Measurements from ENCODE around the gene SMCO2. TPM values are rescaled to one million over a fixed set of nuclear protein-coding genes. Genes with fewer than 3 reads are reported as not detected.

SMCO2 gene
- total and polyA plus RNA-seq, 2 of the 8 experiments (the other 6 are each of a cell fraction or from before 2014, with no cell fraction given), result 0.24 to 0.80 TPM

DNA sequence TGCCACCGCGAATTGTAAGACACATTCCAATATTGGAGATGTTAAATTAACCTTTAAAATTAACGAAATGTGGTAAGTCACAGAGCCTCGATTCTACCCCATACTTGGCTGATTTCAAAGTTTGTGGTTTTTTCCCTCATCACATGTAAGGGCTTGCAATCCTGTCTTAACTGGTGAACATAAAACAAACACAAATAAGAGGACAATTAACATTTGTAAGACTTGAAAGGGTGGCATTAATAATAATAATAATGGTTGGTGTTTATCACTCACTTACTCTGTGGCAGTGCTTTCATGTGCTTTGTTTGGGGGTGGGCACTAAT, 104.1 kb downstream of the SMCO2 start (continued):
- TF ChIP-seq, protein P1, sequence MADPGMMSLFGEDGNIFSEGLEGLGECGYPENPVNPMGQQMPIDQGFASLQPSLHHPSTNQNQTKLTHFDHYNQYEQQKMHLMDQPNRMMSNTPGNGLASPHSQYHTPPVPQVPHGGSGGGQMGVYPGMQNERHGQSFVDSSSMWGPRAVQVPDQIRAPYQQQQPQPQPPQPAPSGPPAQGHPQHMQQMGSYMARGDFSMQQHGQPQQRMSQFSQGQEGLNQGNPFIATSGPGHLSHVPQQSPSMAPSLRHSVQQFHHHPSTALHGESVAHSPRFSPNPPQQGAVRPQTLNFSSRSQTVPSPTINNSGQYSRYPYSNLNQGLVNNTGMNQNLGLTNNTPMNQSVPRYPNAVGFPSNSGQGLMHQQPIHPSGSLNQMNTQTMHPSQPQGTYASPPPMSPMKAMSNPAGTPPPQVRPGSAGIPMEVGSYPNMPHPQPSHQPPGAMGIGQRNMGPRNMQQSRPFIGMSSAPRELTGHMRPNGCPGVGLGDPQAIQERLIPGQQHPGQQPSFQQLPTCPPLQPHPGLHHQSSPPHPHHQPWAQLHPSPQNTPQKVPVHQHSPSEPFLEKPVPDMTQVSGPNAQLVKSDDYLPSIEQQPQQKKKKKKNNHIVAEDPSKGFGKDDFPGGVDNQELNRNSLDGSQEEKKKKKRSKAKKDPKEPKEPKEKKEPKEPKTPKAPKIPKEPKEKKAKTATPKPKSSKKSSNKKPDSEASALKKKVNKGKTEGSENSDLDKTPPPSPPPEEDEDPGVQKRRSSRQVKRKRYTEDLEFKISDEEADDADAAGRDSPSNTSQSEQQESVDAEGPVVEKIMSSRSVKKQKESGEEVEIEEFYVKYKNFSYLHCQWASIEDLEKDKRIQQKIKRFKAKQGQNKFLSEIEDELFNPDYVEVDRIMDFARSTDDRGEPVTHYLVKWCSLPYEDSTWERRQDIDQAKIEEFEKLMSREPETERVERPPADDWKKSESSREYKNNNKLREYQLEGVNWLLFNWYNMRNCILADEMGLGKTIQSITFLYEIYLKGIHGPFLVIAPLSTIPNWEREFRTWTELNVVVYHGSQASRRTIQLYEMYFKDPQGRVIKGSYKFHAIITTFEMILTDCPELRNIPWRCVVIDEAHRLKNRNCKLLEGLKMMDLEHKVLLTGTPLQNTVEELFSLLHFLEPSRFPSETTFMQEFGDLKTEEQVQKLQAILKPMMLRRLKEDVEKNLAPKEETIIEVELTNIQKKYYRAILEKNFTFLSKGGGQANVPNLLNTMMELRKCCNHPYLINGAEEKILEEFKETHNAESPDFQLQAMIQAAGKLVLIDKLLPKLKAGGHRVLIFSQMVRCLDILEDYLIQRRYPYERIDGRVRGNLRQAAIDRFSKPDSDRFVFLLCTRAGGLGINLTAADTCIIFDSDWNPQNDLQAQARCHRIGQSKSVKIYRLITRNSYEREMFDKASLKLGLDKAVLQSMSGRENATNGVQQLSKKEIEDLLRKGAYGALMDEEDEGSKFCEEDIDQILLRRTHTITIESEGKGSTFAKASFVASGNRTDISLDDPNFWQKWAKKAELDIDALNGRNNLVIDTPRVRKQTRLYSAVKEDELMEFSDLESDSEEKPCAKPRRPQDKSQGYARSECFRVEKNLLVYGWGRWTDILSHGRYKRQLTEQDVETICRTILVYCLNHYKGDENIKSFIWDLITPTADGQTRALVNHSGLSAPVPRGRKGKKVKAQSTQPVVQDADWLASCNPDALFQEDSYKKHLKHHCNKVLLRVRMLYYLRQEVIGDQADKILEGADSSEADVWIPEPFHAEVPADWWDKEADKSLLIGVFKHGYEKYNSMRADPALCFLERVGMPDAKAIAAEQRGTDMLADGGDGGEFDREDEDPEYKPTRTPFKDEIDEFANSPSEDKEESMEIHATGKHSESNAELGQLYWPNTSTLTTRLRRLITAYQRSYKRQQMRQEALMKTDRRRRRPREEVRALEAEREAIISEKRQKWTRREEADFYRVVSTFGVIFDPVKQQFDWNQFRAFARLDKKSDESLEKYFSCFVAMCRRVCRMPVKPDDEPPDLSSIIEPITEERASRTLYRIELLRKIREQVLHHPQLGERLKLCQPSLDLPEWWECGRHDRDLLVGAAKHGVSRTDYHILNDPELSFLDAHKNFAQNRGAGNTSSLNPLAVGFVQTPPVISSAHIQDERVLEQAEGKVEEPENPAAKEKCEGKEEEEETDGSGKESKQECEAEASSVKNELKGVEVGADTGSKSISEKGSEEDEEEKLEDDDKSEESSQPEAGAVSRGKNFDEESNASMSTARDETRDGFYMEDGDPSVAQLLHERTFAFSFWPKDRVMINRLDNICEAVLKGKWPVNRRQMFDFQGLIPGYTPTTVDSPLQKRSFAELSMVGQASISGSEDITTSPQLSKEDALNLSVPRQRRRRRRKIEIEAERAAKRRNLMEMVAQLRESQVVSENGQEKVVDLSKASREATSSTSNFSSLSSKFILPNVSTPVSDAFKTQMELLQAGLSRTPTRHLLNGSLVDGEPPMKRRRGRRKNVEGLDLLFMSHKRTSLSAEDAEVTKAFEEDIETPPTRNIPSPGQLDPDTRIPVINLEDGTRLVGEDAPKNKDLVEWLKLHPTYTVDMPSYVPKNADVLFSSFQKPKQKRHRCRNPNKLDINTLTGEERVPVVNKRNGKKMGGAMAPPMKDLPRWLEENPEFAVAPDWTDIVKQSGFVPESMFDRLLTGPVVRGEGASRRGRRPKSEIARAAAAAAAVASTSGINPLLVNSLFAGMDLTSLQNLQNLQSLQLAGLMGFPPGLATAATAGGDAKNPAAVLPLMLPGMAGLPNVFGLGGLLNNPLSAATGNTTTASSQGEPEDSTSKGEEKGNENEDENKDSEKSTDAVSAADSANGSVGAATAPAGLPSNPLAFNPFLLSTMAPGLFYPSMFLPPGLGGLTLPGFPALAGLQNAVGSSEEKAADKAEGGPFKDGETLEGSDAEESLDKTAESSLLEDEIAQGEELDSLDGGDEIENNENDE (IDR thresholded peaks at IDR 0.05; ENCODE audit: insufficient replicate concordance, low read length), result no peak
- TF ChIP-seq CHD2 (IDR thresholded peaks at IDR 0.05; ENCODE audit: low read length), result no peak
- TF ChIP-seq EP300 (IDR thresholded peaks at IDR 0.05; ENCODE audit: borderline replicate concordance in 1 of 2, low read depth in 2 of 2, low read length in 2 of 2), result no peak
- no peak for TF ChIP-seq SIN3A (conservative IDR thresholded peaks at IDR 0.05 in 1 of 2, IDR thresholded peaks at IDR 0.05 in 1 of 2; ENCODE audit: low read depth in 1 of 2, low read length in 2 of 2)
- TF ChIP-seq, protein P2, sequence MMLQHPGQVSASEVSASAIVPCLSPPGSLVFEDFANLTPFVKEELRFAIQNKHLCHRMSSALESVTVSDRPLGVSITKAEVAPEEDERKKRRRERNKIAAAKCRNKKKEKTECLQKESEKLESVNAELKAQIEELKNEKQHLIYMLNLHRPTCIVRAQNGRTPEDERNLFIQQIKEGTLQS (IDR thresholded peaks at IDR 0.05; ENCODE audit: insufficient read depth, low read depth, low read length), result no peak
- no peak for TF ChIP-seq NRF1 (IDR thresholded peaks at IDR 0.05; ENCODE audit: low read depth, low read length)
- TF ChIP-seq POLR2AphosphoS5 (IDR thresholded peaks at IDR 0.05; ENCODE audit: low read depth, low read length), result no peak

Measured in H1 (cell line).